Measurements from ENCODE around the gene SCART1.
"Not testable (repeated sequence)": the region's sequence is repeated elsewhere in the genome, so short reads cannot be mapped to it uniquely, and the experiment has no call there.

The SCART1 gene

GRCh38 chr10:133462512-133463305 is 9.0 kb downstream of the SCART1 start:
- POLR2A ChIA-PET, result no interaction called here
- no peak for TF ChIP-seq CTCF (IDR thresholded peaks at IDR 0.05; ENCODE audit: control extremely low read depth, extremely low read depth, low read depth, missing control alignments)
- CTCF ChIA-PET, result interaction anchor here (1.4 kb wide), 1 partner anchor 24 kb away, joined by 3 read pairs; no protein-coding TSS in a partner anchor
- no peak for DNase-seq (ENCODE audit: extremely low spot score)

- TF ChIP-seq CTCF (IDR thresholded peaks at IDR 0.05; ENCODE audit: control extremely low read depth, extremely low read depth, low read depth, missing control alignments), result no peak
- ChIA-PET CTCF (no interaction called here), POLR2A (no interaction called here)
- peak; percentile 15 for DNase-seq (ENCODE audit: extremely low spot score)
Observed at GRCh38 chr10:133464582-133465031, 10.9 kb downstream of the SCART1 start.

- POLR2A ChIA-PET, result no interaction called here
- DNase-seq (ENCODE audit: extremely low spot score), result peak; percentile 13
Observed at GRCh38 chr10:133465191-133465949, 11.6 kb downstream of the SCART1 start.

GRCh38 chr10:133465950-133466474 is 12.3 kb downstream of the SCART1 start:
- POLR2A ChIA-PET, result no interaction called here
- no peak for TF ChIP-seq CTCF (IDR thresholded peaks at IDR 0.05; ENCODE audit: control extremely low read depth, extremely low read depth, low read depth, missing control alignments)

More at GRCh38 chr10:133465191-133465949, 11.6 kb downstream of the SCART1 start:
- TF ChIP-seq CTCF (IDR thresholded peaks at IDR 0.05; ENCODE audit: control extremely low read depth, extremely low read depth, low read depth, missing control alignments), result no peak
- CTCF ChIA-PET, result no interaction called here

GRCh38 chr10:133466683-133467275 is 13.0 kb downstream of the SCART1 start:
- DNase-seq (ENCODE audit: extremely low spot score), result peak; percentile 9
- TF ChIP-seq CTCF (IDR thresholded peaks at IDR 0.05; ENCODE audit: control extremely low read depth, extremely low read depth, low read depth, missing control alignments), result no peak
- ChIA-PET POLR2A (no interaction called here), CTCF (interaction anchor here (0.7 kb wide), 1 partner anchor 28 kb away, joined by 3 read pairs; no protein-coding TSS in a partner anchor)

More at GRCh38 chr10:133465950-133466474, 12.3 kb downstream of the SCART1 start:
- DNase-seq (ENCODE audit: extremely low spot score), result no peak
- CTCF ChIA-PET, result interaction anchor here (0.7 kb wide), 1 partner anchor 27 kb away, joined by 3 read pairs; no protein-coding TSS in a partner anchor

- no peak for DNase-seq (ENCODE audit: extremely low spot score)
- no peak for TF ChIP-seq CTCF (IDR thresholded peaks at IDR 0.05; ENCODE audit: control extremely low read depth, extremely low read depth, low read depth, missing control alignments)
- POLR2A ChIA-PET, result no interaction called here
- CTCF ChIA-PET, result no interaction called here
Observed at GRCh38 chr10:133467286-133467911, 13.7 kb downstream of the SCART1 start.

- DNase-seq (ENCODE audit: extremely low spot score); POLR2A ChIA-PET; CTCF ChIA-PET: not testable (repeated sequence)
Observed at GRCh38 chr10:133469205-133469604, 15.5 kb downstream of the SCART1 start.

Data from GM10248 (cell line).